Parathyroid adenoma (tissue), 2 donors: ENCODE measurements around the gene SLAIN2.
"Not testable (repeated sequence)": the region's sequence is repeated elsewhere in the genome, so short reads cannot be mapped to it uniquely, and the experiment has no call there.

Experiments used
- H2AFZ ChIP-seq: fragments of 300-600 bp; sonication (generic); one replicate; pipeline ENCODE4 v1.7.0; 2017; ENCODE audit warnings: antibody characterized with exemption, mild to moderate bottlenecking
- H3K27ac ChIP-seq: fragments of 300-600 bp; sonication (generic); one replicate; pipeline ENCODE4 v1.7.0; 2017
- H3K27me3 ChIP-seq: fragments of 300-600 bp; sonication (generic); one replicate; pipeline ENCODE4 v1.7.0; 2017; ENCODE audit warnings: low read length; ENCODE audit not compliant: control insufficient read depth, insufficient read depth
- H3K36me3 ChIP-seq: fragments of 300-600 bp; sonication (generic); one replicate; pipeline ENCODE4 v1.7.0; 2017; ENCODE audit warnings: low read length; ENCODE audit not compliant: control insufficient read depth, insufficient read depth
- H3K4me1 ChIP-seq: fragments of 300-600 bp; sonication (generic); one replicate; pipeline ENCODE4 v1.7.0; 2017; ENCODE audit warnings: control low read depth
- H3K4me2 ChIP-seq: fragments of 300-600 bp; sonication (generic); one replicate; pipeline ENCODE4 v1.7.0; 2017; ENCODE audit warnings: low read length
- H3K4me3 ChIP-seq: fragments of 300-600 bp; sonication (generic); one replicate; pipeline ENCODE4 v1.7.0; 2017; ENCODE audit warnings: low read depth, low read length
- H3K79me2 ChIP-seq: fragments of 300-600 bp; sonication (generic); one replicate; pipeline ENCODE4 v1.7.0; 2017; ENCODE audit warnings: control low read depth
- H3K9ac ChIP-seq: fragments of 300-600 bp; sonication (generic); one replicate; pipeline ENCODE4 v1.7.0; 2017; ENCODE audit warnings: mild to moderate bottlenecking
- H3K9me3 ChIP-seq: fragments of 300-600 bp; sonication (generic); one replicate; pipeline ENCODE4 v1.7.0; 2017; ENCODE audit warnings: low read length; ENCODE audit not compliant: control insufficient read depth
- CTCF ChIP-seq: fragments of 300-600 bp; sonication (generic); IDR thresholded peaks from one replicate; pipeline ENCODE4 v1.7.0; 2017; ENCODE audit warnings: antibody characterized with exemption, mild to moderate bottlenecking
- donor health status: primary hyperparathyroidism.

SLAIN2 gene

GRCh38 chr4:48311896-48312295 is 29.4 kb upstream of the SLAIN2 start:
- Histone ChIP-seq H3K27ac (no peak overlapping the region), H3K9ac (no peak overlapping the region), H3K4me1 (no peaks in the 10 kb centered on the region), H2AFZ (no peak overlapping the region), H3K9me3 (no peaks in the 10 kb centered on the region), H3K36me3 (no peaks in the 10 kb centered on the region), H3K4me2 (no peak overlapping the region), H3K27me3 (no peaks in the 10 kb centered on the region), H3K79me2 (no peaks in the 10 kb centered on the region), H3K4me3 (no peak overlapping the region)
- TF ChIP-seq CTCF, result no peak

- not testable (repeated sequence) for H3K79me2 ChIP-seq, H3K9ac ChIP-seq, H2AFZ ChIP-seq, H3K27ac ChIP-seq, H3K4me1 ChIP-seq, H3K27me3 ChIP-seq, H3K36me3 ChIP-seq, H3K4me3 ChIP-seq, H3K4me2 ChIP-seq, H3K9me3 ChIP-seq
These were observed 26.6 kb upstream of the SLAIN2 start for GRCh38 chr4:48314746-48315145.

DNA sequence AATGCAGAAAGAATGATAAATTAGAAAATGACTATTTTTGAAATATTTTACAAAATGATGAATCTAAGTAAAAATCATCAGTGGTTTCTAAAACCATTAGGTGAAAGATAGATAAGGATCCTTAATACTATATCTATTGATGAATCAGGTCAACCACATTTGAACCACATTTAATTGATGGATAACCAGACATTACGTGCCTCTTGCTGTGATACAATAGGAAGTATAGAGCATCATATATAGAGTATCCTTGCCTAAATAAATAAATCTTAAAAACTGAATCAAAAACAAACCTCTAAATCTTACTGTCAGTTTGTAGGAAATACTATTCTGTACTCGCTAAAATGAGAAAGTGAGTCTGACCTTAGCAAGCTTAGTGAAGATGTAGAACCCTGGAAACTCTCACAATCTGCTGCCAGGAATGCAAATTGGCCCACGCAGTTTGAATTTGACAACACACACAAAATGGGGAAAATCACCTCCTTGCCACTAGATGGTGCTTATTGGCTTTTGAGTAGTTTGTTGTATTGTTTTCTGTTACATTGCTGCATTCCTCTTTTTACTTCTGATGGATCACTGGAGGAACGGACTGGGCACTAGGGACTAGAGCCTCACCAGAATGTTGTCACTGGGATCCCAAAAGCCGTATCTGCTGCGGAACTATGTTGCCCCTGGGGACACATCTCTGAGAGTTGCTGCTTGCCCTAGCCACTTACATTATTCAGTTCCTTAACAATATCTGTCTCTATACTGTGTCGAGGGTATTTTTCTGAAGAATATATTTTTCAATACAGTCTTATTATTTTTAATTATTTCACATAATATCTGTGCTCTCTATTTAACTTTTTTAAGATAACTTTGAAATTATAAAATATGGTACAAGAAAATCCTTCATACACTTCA is 25.4 kb upstream of the SLAIN2 start:
- H3K9ac ChIP-seq, result no peak overlapping the region
- H3K9me3 ChIP-seq, result no peaks in the 10 kb centered on the region
- peak; percentile 25 for TF ChIP-seq CTCF
- no peak overlapping the region for H2AFZ ChIP-seq
- H3K4me1 ChIP-seq, result no peaks in the 10 kb centered on the region
- H3K36me3 ChIP-seq, result no peaks in the 10 kb centered on the region
- no peak overlapping the region for H3K4me3 ChIP-seq
- H3K79me2 ChIP-seq, result no peaks in the 10 kb centered on the region
- H3K27me3 ChIP-seq, result no peaks in the 10 kb centered on the region
- no peak overlapping the region for H3K27ac ChIP-seq
- H3K4me2 ChIP-seq, result no peak overlapping the region

DNA sequence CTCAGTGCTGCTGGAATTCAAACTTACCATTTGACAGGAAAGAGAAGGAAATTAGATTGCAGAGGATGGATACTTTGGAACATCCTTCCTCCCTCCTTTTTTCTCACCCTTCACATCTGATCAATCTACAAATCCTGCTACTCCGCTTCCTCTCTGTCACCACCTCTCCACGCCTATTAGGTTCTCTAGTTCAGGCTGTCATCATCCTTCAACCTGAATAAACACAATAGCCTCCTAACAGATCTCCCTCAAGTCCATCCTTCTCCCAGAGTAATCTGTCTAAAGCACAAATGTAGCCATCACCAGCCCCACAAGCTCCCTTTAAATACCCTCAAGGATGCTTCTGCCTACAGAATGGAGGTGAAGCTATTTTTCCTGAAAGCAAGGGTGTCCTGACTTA is 20.0 kb upstream of the SLAIN2 start:
- H3K27ac ChIP-seq, result no peak overlapping the region
- H3K79me2 ChIP-seq, result no peaks in the 10 kb centered on the region
- no peak overlapping the region for H3K4me2 ChIP-seq
- no peak overlapping the region for H2AFZ ChIP-seq
- no peaks in the 10 kb centered on the region for H3K36me3 ChIP-seq
- TF ChIP-seq CTCF, result no peak
- no peak overlapping the region for H3K9ac ChIP-seq
- no peaks in the 10 kb centered on the region for H3K27me3 ChIP-seq
- H3K4me3 ChIP-seq, result no peak overlapping the region
- no peaks in the 10 kb centered on the region for H3K9me3 ChIP-seq
- no peaks in the 10 kb centered on the region for H3K4me1 ChIP-seq

DNA sequence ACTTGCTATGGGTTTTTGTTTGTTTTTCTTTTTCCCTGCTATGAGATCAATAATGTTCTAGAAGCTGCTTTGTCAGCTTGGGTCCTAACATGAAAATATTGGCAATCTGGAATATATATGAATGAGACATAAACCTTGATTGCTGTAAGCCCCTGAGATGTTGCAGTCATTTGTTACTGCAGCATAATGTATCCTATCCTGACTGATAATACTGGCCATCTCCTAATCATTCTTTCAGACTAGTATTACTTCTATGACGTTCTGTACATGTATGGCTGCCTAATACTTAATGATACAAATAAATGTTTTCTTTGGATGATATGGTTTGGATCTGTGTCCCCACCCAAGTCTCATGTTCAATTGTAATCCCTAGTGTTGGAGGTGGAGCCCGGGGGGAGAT is 19.3 kb upstream of the SLAIN2 start:
- H3K27me3 ChIP-seq, result no peaks in the 10 kb centered on the region
- no peaks in the 10 kb centered on the region for H3K9me3 ChIP-seq
- H3K79me2 ChIP-seq, result no peaks in the 10 kb centered on the region
- no peaks in the 10 kb centered on the region for H3K36me3 ChIP-seq
- H3K4me2 ChIP-seq, result no peak overlapping the region
- TF ChIP-seq CTCF, result no peak
- H3K4me3 ChIP-seq, result no peak overlapping the region
- no peak overlapping the region for H3K27ac ChIP-seq
- no peak overlapping the region for H3K9ac ChIP-seq
- H3K4me1 ChIP-seq, result no peaks in the 10 kb centered on the region
- H2AFZ ChIP-seq, result no peak overlapping the region
